Stimulated activated CD4-positive, alpha-beta T cell treated with anti-CD3 and anti-CD28 coated beads, Interleukin-1b, Interleukin-23, amount 100 ng/mL, for 1 hour (primary cell): ENCODE measurements around the gene TEDDM1.

Source experiments
- DNase-seq, 2 donors: peaks; one replicate each; pipeline ENCODE4 v3.0.0-alpha.2; 2020; ENCODE audit warnings: low read depth in 2 of 2

TEDDM1 gene

GRCh38 chr1:182406012-182406411, 5.5 kb upstream of the TEDDM1 start:
- DNase-seq = no peak

GRCh38 chr1:182405578-182405977, 5.1 kb upstream of the TEDDM1 start:
- no peak for DNase-seq

GRCh38 chr1:182404781-182405180, 4.3 kb upstream of the TEDDM1 start:
- no peak for DNase-seq

- DNase-seq = no peak
These were observed 2.6 kb downstream of the TEDDM1 start for GRCh38 chr1:182397653-182398393.

- DNase-seq = no peak
These were observed 4.6 kb downstream of the TEDDM1 start for GRCh38 chr1:182395906-182396305.

GRCh38 chr1:182394055-182394775, 6.3 kb downstream of the TEDDM1 start:
- no peak for DNase-seq

GRCh38 chr1:182392050-182393028, 8.1 kb downstream of the TEDDM1 start:
- no peak for DNase-seq

GRCh38 chr1:182391362-182392049, 9.0 kb downstream of the TEDDM1 start, which contains the start of gene GLUL:
GLUL (minus strand) TSS chr1:182391790; CDS start chr1:182388737, 3,053 bp downstream.
- DNase-seq = peak; percentile 36 to 39

GRCh38 chr1:182391028-182391361, 9.5 kb downstream of the TEDDM1 start:
- no peak for DNase-seq

- no peak for DNase-seq
These were observed 10.8 kb downstream of the TEDDM1 start for GRCh38 chr1:182389619-182390047.

GRCh38 chr1:182388392-182389134, 11.9 kb downstream of the TEDDM1 start:
- no peak for DNase-seq

- DNase-seq = no peak
These were observed 12.9 kb downstream of the TEDDM1 start for GRCh38 chr1:182387566-182387965.

- DNase-seq = no peak
These were observed 13.5 kb downstream of the TEDDM1 start for GRCh38 chr1:182386980-182387379.

- no peak for DNase-seq
These were observed 14.3 kb downstream of the TEDDM1 start for GRCh38 chr1:182385885-182386853.

- DNase-seq = no peak
These were observed 16.0 kb downstream of the TEDDM1 start for GRCh38 chr1:182384387-182384960.

- DNase-seq = no peak
These were observed 16.5 kb downstream of the TEDDM1 start for GRCh38 chr1:182383934-182384333.

- no peak for DNase-seq
These were observed 17.3 kb downstream of the TEDDM1 start for GRCh38 chr1:182383037-182383661.

GRCh38 chr1:182381962-182382819, 18.3 kb downstream of the TEDDM1 start:
- DNase-seq = no peak
